ENCODE data around the gene USP28. TPM values are rescaled to one million over a fixed set of nuclear protein-coding genes. Genes with fewer than 3 reads are reported as not detected.

Gene USP28
- total and polyA plus RNA-seq, 2 of the 8 experiments (the other 6 are each of a cell fraction or from before 2014, with no cell fraction given) = 82.6 to 119 TPM

GRCh38 chr11:113773092-113773415 lies 102.3 kb downstream of the USP28 start:
- H3K36me3 ChIP-seq (ENCODE audit: control insufficient read depth in 2 of 4, insufficient read depth in 4 of 4, low read length in 3 of 4) = peaks cover 0 to 15% (median 5%) of the 10 kb centered on the region in 4 experiments; a peak in 5 of 8 replicates
- peak overlapping the region; percentile 88 to 95 (median 92) for H3K4me3 ChIP-seq (ENCODE audit: extremely low read depth in 1 of 4, insufficient read depth in 2 of 4, low read depth in 3 of 4, low read length in 4 of 4)
- H4K5ac ChIP-seq (ENCODE audit: insufficient read length, low read depth, low read length) = no peak overlapping the region
- H4K20me1 ChIP-seq (replicated peaks in 1 of 2; ENCODE audit: control insufficient read depth in 1 of 2, insufficient read depth in 2 of 2, low read length in 2 of 2) = no peaks in the 10 kb centered on the region
- H2BK20ac ChIP-seq (ENCODE audit: low read length) = no peak overlapping the region
- H2AK5ac ChIP-seq (ENCODE audit: low read depth, low read length) = no peak overlapping the region
- peak overlapping the region; percentile 70 for H4K91ac ChIP-seq (replicated peaks; ENCODE audit: insufficient read length, low read length)
- no peak overlapping the region for H2BK12ac ChIP-seq (ENCODE audit: low read depth, low read length)
- H3K9me3 ChIP-seq (ENCODE audit: insufficient read depth in 2 of 2, low read depth in 1 of 2, low read length in 1 of 2) = no peaks in the 10 kb centered on the region
- H3K27ac ChIP-seq (ENCODE audit: low read depth, low read length) = peak overlapping the region; percentile 19; the same call in 1 of the 2 replicates
- DNase-seq (ENCODE audit: low read depth in 1 of 2, low spot score in 2 of 2) (no peak), FAIRE-seq (no peak)
- H3K14ac ChIP-seq (ENCODE audit: insufficient read length) = no peak overlapping the region
- TF ChIP-seq PHF8 (conservative IDR thresholded peaks at IDR 0.05; ENCODE audit: low read depth, low read length) (0 out of 2 replicates have a peak, but pooled peaks have one; percentile 24), POU5F1 (IDR thresholded peaks at IDR 0.05; ENCODE audit: low read depth, low read length) (no peak), FOSL1 (IDR thresholded peaks at IDR 0.05; ENCODE audit: insufficient read depth, low read depth, low read length) (no peak), YY1 (IDR thresholded peaks at IDR 0.05; ENCODE audit: low read depth, low read length) (no peak), SAP30 (IDR thresholded peaks at IDR 0.05; ENCODE audit: insufficient read depth, insufficient replicate concordance, low read length) (peak; percentile 21), KDM1A (IDR thresholded peaks at IDR 0.05; ENCODE audit: borderline replicate concordance, low read length) (peak; percentile 29)
- ChIA-PET CTCF (ENCODE audit: partially characterized antibody) (interaction anchor here (0.6 to 1.2 kb wide), 10 partner anchors 8 to 1176 kb away, joined by 3 to 5 read pairs (median 3); no protein-coding TSS in a partner anchor), POLR2A (ENCODE audit: partially characterized antibody) (interaction anchor here (1.2 kb wide), 4 partner anchors 23 to 91 kb away, joined by 3 to 5 read pairs (median 4); no protein-coding TSS in a partner anchor)
- H3K9ac ChIP-seq (replicated peaks in 1 of 4; ENCODE audit: extremely low read depth in 1 of 4, low read depth in 3 of 4, low read length in 3 of 4) = peak overlapping the region; percentile 73 to 90 (median 78)
- H3K4ac ChIP-seq (replicated peaks; ENCODE audit: insufficient read length, low read depth, low read length) = no peak overlapping the region
- peak overlapping the region; percentile 69; the same call in 1 of the 2 replicates for H2BK5ac ChIP-seq (ENCODE audit: low read depth, low read length)
- WGBS, 2 experiments (ENCODE audit: extremely low coverage in 1 of 2, insufficient coverage in 1 of 2, insufficient read length in 1 of 2, insufficient replicate concordance in 2 of 2, low coverage in 1 of 2, low lambda C conversion rate in 2 of 2, missing lambda C conversion rate in 1 of 2) = 4% methylated on average over 10 of the region's 10 CpGs; no CpG with 5 or more reads in 1 of the 2 experiments
- no peak overlapping the region for H2BK120ac ChIP-seq (replicated peaks; ENCODE audit: low read depth, low read length)
- peak overlapping the region; percentile 47 to 66 for H3K4me2 ChIP-seq (ENCODE audit: insufficient read depth in 1 of 2, low read depth in 2 of 2, low read length in 2 of 2)
- H2AFZ ChIP-seq (ENCODE audit: low read length) = peak overlapping the region; percentile 22; the same call in 1 of the 2 replicates
- peak overlapping the region; percentile 92; the same call in 1 of the 2 replicates for H4K8ac ChIP-seq (ENCODE audit: extremely low read depth, insufficient read depth, low read length)
- no peak overlapping the region for H3K23ac ChIP-seq (ENCODE audit: insufficient read length)
- H3K79me2 ChIP-seq (ENCODE audit: control insufficient read depth in 1 of 2, insufficient read depth in 2 of 2, low read length in 2 of 2) = peaks cover 0 to 24% of the 10 kb centered on the region in 2 experiments; a peak in 2 of 4 replicates
- no peaks in the 10 kb centered on the region for H3K4me1 ChIP-seq (replicated peaks in 1 of 4; ENCODE audit: control insufficient read depth in 3 of 4, insufficient read depth in 4 of 4, low read length in 3 of 4)
- no peaks in the 10 kb centered on the region; the same call in 1 of the 2 replicates for H3K79me1 ChIP-seq (ENCODE audit: low read depth, low read length)
- no peaks in the 10 kb centered on the region for H3K27me3 ChIP-seq (replicated peaks in 1 of 4; ENCODE audit: control insufficient read depth in 3 of 4, extremely low read depth in 1 of 4, insufficient read depth in 3 of 4, low read length in 3 of 4)
- no peak overlapping the region for H3K18ac ChIP-seq (ENCODE audit: extremely low read depth, low read length)
- H3K56ac ChIP-seq (replicated peaks; ENCODE audit: insufficient read length, low read depth, low read length) = no peak overlapping the region
- no peak overlapping the region for H2BK15ac ChIP-seq (ENCODE audit: low read length)
- H3K23me2 ChIP-seq (ENCODE audit: low read depth, low read length) = no peaks in the 10 kb centered on the region

Measured in H1 (cell line).